ENCODE results near the gene CEBPZ.
A peak's percentile ranks its signal among the peaks of the same experiment; 100 is the strongest.
"Not testable (repeated sequence)": the region's sequence is repeated elsewhere in the genome, so short reads cannot be mapped to it uniquely, and the experiment has no call there.

CEBPZ gene

GRCh38 chr2:37223131-37223530 lies 8.3 kb downstream of the CEBPZ start:
- no peak for DNase-seq

GRCh38 chr2:37219046-37219445 lies 12.3 kb downstream of the CEBPZ start:
- DNase-seq, result no peak

- DNase-seq, result peak; percentile 6 to 24
Observed at GRCh38 chr2:37215250-37215649, 16.1 kb downstream of the CEBPZ start.

GRCh38 chr2:37211939-37212338 lies 19.5 kb downstream of the CEBPZ start:
- no peak for DNase-seq

DNA sequence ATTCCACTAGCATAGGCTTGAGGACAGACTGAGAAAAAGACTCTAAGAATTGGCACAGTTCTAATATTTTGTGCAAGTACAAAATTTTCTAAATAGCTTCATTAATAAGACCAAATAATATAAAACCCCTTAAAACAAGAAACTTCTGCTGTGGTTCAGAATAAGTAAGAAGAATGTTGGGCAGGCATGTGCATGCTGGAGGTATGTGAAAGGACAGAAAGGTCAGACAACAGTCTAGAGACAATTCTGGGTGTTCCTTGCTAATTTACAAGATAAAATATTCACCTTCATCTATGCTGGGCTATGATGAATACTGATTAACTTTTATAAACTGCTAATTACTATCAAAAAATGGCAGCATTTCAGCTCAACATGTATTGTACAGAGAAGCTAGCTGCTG lies 20.2 kb downstream of the CEBPZ start:
- DNase-seq, result no peak

DNA sequence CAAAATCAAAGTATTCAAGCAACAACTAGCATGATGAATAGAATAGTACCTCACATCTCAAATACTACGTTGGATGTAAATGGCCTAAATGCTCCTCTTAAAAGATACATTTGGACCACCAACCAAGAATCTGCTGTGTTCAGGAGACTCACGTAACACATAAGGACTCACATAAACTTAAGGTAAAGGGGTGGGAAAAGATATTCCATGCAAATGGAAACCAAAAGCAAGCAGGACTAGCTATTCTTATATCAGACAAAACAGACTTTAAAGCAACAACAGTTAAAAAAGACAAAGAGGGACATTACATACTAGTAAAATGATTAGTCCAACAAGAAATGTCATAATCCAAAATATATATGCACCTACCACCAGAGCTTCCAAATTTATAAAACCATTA lies 24.6 kb downstream of the CEBPZ start:
- not testable (repeated sequence) for DNase-seq

- DNase-seq, result no peak
Observed at GRCh38 chr2:37205689-37206341, 25.6 kb downstream of the CEBPZ start.

GRCh38 chr2:37205071-37205661 lies 26.2 kb downstream of the CEBPZ start:
- not testable (repeated sequence) for DNase-seq

GRCh38 chr2:37203708-37204107 lies 27.7 kb downstream of the CEBPZ start:
- DNase-seq, result no peak

DNA sequence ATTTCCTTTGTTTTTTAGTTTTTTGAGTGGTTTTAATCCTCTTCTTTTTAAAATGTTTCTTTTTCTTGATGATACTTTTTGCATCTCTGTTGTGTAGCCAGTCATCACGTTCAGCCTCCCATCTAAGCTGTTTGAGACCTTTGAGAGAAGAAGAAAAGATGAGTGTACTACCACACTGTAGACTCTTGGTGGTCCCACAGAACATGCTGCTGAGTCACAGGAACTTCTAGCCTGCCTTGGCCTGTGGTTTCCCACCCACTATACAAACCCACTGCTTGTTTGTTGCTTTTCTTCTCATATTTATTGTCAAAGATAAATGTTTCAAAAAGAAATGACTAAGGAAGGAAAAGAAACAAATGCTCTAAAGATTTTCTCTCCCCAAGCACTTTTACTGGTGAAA lies 29.6 kb downstream of the CEBPZ start:
- DNase-seq, result peak in 1 of 2 donors; percentile 6

- DNase-seq, result no peak
Observed at GRCh38 chr2:37201208-37201607, 30.2 kb downstream of the CEBPZ start.

GRCh38 chr2:37198681-37199065 lies 32.7 kb downstream of the CEBPZ start:
- DNase-seq, result no peak

DNA sequence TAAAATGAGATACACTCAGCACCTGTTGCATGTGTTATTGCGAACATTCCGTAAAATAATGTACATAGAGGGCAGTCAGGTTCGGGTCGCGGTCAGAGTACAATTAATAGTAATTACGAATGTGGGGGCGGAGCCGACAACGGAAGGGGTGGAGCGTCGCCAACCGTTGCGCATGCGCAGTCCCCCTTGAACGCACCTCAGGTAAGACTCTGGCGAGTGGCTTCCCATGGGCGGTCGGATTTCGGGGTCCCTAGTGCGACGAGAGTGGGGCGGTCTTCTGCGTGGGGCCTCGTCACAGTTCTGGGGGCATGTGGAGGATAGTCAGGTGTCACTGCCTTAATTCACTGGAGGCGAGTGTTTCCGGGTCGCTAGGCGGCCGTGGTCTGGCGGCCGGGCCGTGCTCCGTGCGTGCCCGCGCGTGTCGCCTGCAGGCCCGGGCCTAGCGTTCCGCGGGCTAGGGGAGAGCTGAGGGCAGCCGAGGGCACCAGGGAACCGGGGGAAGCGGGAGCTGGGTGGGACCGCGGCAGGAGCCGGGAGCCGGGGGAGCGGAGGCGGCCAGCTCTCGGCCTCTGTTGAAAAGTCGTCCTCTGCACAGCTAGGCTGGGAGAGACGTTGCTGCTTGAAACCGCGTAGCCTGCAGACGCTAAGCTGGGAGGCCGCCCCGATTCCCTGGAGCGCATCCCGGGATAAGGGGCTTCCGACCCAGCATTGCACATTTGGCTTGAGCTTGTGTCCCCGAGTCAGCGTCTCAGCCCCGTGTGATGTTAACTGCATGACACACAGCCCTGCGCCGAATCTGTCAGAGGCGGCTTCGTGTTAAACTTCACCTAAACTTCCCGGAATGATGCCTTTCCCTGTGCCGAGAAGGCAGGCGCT lies 34.8 kb downstream of the CEBPZ start, which contains the start of gene CEBPZOS:
Gene CEBPZOS (plus strand): TSS at position 177 of the 876 bp plus-strand sequence. CDS start 3,209 bp downstream, outside the sequence.
- peak; percentile 81 to 90 for DNase-seq

DNA sequence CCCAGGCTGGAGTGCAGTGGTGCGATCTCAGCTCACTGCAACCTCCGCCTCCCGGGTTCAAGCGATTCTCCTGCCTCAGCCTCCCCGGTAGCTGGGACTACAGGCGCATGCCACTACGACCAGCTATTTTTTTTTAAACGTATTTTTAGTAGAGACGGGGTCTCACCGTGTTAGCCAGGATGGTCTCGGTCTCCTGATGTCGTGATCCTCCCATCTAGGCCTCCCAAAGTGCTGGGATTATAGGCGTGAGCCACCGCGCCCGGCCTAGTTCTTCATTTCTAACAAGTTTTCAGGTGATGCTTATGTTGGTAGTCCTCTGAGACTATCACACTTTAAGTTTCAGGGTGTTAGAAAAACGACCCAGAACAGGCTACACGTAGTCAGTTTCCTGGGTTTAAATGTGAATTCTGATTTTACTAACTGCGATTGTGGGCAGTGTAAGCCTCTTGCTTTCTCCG lies 35.5 kb downstream of the CEBPZ start:
- DNase-seq, result not testable (repeated sequence)

GRCh38 chr2:37192551-37192950 lies 38.8 kb downstream of the CEBPZ start:
- no peak for DNase-seq

DNA sequence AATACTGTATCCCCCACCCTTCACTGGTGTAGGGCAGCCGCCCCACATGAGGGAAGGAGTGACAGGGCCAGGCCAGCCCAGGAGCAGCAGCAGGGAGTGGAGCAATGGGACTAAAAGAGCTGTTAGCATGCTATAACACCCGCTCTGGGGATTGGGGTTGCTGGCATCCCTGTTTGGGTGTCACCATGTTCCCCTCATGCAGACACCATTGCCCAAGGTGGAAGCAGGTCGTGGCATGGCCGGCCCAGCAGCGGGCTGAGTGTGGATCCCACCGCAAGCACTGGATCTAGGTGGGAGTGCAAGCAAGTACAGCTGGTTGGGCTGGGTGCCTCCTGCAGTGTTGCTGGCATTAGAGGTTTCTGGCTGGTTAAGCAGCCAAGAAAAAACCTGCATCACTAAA lies 39.6 kb downstream of the CEBPZ start:
- DNase-seq, result no peak

- no peak for DNase-seq
Observed at GRCh38 chr2:37191253-37191652, 40.1 kb downstream of the CEBPZ start.

DNA sequence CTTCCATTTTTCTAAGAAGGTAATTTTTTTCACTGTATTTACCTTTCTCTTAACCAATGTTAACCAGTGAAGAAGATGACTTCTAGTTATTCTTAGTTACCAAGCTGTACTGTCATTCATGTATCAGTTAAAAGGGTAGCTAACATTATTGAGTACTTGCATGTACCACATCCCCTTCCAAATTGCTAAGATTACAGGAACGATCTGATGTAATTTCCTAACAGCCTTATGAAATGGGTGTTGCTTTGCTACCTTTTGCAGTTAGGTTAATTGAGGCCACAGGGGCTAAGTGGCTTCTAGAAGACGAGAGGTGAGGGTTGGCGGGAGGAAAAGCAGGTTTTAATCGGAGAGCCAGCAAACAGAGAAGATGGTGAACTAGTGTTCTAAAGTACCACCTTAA lies 41.1 kb downstream of the CEBPZ start:
- DNase-seq, result peak in 1 of 2 donors; percentile 6

- peak; percentile 82 to 87 for DNase-seq
Observed at GRCh38 chr2:37189452-37190153, 41.8 kb downstream of the CEBPZ start.

DNA sequence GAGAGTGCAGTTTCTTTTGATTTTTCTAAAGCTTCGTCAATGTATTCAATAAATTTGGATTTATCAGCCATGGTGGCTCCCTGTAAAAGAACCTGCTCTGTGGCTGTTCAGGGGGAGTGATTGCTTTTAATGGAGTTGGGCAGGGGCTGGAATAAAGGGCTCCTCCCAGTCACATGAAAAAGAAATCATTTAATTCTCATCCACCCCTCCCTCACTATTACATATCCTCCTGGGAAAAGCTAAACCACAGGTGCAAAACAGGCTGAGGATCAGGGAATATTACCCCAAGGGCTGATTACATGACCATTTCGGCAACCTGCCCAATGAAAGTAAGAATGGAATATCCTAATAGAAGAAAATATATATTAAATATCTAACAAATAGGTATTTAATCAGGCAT lies 42.8 kb downstream of the CEBPZ start, which contains the start of gene SULT6B1:
Gene SULT6B1 (minus strand): TSS at position 101 of the 400 bp plus-strand sequence. CDS start 30 bp downstream, at position 71.
- no peak for DNase-seq

GRCh38 chr2:37181726-37182684 lies 49.4 kb downstream of the CEBPZ start:
- no peak for DNase-seq

All from inflammatory macrophage (primary cell).